WI38 (cell line): Measurements from ENCODE around the gene MFNG.
"Not testable (repeated sequence)": the region's sequence is repeated elsewhere in the genome, so short reads cannot be mapped to it uniquely, and the experiment has no call there.

Experiments used
- H3K4me3 ChIP-seq: 2 replicates; pipeline ENCODE4 v1.5.1; 2011; ENCODE audit warnings: low read depth, mild to moderate bottlenecking, control low read depth, low read length
- CTCF ChIP-seq: IDR thresholded peaks from 2 replicates; pipeline ENCODE4 v1.5.1; 2012; ENCODE audit warnings: low read depth, mild to moderate bottlenecking, control low read depth, low read length

MFNG gene

DNA sequence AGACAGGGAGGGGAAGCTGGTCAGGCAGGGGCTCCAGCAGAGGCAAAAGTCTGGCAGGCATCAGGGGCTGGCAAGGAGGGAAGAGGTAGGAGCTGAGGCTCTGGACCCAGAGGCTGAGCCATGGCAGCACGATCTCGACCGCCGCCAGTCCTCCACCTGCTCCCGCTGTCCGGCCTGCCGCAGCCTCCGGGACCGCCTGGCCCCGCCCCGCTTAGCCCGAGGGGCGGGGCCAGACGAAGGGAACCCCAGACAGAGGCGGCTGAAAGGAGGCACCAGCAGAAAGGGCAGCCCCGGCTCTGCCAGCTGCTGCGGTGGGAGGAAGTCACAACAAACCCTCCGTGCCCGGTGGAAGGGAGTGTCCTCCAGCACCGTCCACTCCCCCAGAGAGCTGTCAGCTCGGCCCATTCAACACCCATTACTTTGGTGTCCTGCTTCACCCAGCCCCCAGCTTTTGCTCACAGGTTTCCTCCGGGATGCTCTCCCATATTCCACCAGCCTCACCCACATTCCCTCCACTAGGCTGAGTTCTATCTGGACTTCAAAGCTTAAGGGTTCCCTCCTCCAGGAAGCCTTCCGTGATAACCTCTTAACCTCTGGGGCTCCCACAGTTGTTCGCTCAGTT, at the start of gene MFNG:
Gene MFNG (minus strand): TSS at position 161 of the 622 bp plus-strand sequence. CDS start 207 bp downstream, outside the sequence.
- no peak within 1 kb of the TSS; the same call in 1 of the 2 replicates for H3K4me3 ChIP-seq
- TF ChIP-seq CTCF = no peak

DNA sequence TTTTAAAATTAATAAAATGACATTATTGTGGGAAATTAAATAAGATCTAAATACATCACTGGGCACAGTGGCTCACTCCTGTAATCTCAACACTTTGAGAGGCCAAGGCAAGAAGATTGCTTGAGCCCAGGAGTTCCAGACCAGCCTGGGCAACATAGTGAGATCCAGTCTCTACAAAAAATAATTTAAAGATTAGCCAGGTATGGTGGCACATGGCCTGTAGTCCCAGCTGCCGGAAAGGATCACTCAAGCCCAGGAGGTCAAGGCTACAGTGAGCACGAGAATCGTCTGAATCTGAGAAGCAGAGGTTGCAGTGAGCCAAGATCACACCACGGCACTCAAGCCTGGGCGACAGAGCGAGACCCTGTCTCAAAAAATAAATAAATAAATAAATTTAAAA, 49.0 kb upstream of the MFNG start:
- TF ChIP-seq CTCF = no peak
- no peak overlapping the region for H3K4me3 ChIP-seq

DNA sequence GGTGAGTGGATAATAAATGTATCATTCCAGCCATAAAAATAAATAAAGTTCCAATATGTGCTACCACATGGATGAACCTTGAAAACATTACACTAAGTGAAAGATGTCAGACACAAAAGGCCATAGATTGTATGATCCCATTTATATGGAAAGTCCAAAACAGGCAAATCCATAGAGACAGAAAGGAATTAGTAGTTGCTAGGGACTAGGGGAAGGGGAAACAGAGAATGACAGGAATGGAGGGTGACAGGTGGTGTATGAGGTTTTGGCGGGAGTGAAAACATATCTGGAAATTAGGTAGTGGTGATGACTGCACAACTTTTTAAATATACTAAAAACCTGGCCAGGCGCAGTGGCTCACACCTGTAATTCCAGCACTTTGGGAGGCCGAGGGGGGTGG, 48.3 kb upstream of the MFNG start:
- TF ChIP-seq CTCF = no peak
- no peak overlapping the region for H3K4me3 ChIP-seq

DNA sequence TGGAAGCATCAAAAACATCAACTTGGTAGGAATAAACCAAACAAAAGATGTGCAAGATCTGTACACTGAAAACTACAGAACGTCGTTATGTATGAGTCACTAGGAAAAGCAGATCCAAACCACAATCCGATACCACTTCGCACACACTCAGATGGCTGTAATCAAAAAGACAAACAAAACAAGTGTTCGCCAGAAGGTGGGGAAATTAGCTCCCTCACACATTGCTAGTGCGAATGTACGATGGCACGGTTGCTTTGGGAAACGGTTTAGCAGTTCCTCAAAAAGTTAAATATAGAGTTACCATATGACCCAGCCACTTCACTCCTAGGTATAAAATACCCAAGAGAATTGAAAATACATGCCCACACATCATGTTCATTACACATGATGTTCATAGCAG, 47.8 kb upstream of the MFNG start:
- H3K4me3 ChIP-seq = no peak overlapping the region
- TF ChIP-seq CTCF = no peak

GRCh38 chr22:37529652-37530345, 43.6 kb upstream of the MFNG start:
- no peak overlapping the region for H3K4me3 ChIP-seq
- TF ChIP-seq CTCF = no peak

DNA sequence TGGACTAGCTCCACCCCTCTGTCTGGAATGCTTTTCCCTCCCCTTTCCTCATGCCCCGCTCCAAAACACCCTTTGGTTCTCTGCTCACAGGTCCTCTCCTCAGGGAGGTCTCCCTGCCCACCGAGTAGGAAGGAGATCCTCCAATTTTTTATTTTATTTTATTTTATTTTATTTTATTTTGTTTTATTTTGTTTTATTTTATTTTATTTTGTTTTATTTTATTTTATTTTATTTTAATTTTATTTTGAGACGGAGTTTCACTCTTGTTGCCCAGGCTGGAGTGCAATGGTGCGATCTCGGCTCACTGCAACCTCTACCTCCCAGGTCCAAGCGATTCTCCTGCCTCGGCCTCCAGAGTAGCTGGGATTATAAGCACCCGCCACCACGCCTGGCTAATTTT, 41.8 kb upstream of the MFNG start:
- not testable (repeated sequence) for H3K4me3 ChIP-seq

DNA sequence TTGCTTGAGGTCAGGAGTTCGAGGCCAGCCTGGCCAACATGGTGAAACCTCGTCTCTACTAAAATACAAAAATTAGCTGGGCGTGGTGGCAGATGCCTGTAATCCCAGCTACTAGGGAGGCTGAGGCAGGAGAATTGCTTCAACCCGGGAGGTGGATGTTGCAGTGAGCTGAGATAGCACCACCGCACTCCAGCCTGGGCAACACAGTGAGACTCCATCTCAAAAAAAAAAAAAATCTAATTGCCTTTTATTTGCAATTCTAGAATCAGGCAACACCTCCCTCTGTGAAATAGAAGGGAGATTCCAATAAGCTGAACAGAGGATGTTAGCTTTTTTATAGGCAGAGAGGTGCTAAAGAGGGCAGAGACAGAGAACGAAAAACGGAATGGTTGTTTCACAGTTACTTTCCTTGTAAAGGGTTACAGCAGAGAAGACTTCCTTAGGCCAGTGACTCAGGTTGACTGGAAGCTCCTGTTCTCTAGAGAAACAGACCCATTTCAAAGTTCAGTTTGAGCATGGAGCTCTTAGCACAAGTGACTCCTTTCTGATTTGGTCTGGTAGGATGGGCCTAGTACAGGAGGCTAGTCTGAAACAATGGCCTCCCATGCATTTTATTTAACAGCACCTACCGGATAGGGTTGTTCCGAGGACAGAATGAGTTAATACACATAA, 41.0 kb upstream of the MFNG start:
- H3K4me3 ChIP-seq = not testable (repeated sequence)

- no peak for TF ChIP-seq CTCF
- no peak overlapping the region for H3K4me3 ChIP-seq
These were observed 40.2 kb upstream of the MFNG start for GRCh38 chr22:37526376-37526775.
